ENCODE measurements around the gene CCDC24.

CCDC24 gene

DNA sequence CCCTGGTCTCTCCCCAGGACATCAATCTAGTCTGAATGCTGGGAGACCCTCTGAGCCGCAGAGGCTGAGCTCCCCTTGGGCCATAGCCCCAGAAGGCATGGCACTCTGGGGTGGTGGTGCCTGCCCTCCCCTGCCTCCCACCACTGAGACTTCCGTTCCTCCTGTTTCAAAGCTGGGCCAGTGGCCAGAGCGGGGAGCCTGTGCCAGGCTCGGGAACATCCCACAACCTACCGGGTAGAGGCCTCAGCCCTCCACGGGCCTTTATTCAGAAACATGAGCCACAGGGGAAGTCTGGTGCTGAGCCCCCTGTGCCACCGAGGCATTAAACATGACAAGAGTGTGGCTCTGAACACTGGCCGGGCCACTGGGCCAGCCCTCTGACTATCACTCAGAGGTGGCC, 8.1 kb downstream of the CCDC24 start:
- DNase-seq = no peak

DNA sequence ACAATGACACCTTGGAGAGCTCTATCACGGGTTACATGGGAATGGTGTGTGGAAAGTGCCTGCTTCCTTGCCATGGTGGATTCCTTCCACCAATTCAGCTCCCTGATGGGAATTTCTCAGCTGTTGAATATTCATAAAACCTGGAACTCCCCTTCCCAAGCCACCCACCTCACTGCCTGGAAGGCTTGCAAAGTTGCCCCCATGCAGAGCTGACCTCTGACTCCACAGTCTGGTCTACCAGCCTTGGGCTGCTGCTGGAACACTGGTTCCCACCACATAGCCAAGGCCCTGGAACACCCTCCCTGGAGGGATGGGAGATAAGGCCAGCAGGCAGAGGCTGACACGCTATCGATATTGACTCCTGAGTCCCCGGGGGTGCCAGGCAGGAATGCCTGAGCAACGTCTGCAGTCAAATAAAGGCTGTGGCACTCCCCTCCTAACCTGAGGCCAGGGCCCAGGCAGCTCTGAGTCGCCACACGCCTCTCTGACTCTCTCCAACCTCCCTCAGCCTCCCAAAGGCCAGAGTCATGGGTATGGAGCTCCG, 8.8 kb downstream of the CCDC24 start:
- no peak for DNase-seq

DNA sequence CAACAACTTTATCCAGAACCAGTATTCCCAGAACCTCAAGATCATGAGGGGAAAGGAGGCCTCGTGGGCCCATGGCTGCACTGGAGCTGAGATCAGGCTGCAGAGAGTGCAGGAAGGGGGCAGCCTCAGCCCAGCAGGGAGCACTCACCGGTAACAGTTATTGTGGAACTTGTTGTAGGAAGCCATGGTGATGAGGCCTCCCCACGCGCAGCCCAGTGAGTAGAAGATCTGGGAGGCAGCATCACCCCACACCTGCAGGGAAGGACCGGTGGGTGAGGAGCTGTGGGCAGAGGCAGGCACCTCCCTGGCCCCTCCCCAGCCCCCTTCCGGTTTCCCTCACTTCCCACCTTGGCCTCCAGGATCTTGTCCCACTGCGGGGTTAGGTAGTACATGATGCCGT, 10.8 kb downstream of the CCDC24 start:
- no peak for DNase-seq

DNA sequence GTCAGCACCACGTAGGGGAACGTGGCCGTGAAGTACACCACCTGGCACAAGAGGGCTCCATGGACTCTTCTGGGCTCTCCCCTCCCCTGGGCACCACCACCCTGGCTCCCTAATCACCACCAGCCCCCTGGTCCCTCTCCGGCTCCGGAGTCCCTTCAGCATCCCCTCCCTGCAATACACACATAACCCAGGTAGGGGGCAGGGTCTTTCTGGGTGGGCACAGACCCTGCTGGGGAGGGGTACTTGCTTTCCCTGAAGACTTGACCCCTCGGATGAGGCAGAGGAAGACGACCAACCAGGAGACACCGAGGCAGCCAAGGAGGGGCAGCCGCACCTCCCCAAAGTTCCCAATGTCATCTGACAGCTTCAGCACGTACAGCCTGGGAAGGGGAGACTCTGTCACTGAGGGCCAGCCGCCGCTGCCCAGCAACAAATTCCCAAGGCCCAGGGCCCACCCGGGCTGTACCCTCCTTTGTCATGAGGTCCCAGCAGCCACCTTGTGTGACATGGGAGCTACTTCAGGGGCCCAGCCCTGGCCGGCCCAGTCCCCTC, 11.3 kb downstream of the CCDC24 start:
- no peak for DNase-seq

DNA sequence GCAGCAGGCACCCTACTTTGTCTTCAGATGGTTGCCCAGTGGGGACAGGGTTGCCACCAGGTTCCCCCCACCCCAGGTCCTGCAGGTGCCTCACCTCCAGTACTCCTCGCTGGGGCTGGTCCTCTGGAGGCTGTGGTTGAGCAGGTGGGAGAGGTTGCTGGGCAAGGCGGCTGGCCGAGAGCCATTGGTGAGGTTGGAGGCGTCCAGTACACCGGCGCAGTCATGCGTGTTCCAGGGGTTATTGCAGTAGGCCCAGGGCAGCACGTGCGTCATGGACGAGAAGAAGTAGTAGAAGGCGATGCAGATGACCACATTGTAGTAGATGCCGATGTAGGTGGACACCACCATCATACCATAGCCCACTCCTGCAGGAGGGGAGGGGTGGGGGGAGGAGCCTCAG, 16.9 kb downstream of the CCDC24 start:
- DNase-seq = no peak

DNA sequence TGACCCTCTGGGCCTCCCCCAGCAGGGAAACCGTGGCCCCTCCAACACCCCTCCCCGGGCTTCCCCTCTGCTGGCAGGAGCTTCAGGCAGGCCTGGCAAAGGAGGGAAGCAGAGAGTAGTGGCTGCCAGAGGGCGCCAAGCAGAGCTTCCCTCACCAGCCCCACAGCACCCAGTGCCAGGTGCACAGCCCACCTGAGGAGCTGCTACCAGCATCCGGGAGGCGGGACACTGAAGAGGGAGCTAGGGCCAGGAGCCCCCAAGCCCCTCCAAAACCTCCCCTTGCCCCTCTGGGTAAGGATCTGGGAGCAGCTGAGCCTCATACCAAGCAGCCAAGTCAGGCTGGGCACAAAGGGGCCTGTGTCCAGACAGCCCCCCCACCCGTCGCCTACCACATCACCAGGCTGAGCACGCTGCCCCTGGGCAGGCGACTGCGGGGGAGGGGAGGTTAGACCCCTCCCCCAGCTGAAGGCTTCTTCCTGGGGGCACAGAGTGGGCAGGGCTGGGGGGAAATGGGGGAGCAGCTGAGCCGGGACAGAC, 19.6 kb downstream of the CCDC24 start:
- no peak for DNase-seq

DNA sequence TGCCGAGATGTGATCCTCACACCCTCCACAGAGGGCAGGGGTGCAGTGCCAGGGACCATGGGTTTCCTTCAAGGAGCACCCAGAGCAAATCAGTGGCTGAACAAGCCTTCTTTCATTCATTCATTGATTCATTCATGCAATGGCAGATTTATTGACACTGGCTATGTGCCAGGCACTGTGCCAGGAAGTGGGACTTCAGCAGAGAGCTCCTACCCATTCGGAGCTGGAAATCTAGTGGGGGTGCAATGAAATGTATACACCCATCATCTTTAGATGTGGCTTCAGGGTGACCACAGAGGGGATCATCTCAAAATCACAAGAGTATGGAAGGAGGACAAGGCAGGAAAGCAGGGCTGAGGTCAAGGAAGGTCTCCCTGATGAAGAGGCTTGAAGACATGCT, 21.0 kb downstream of the CCDC24 start:
- DNase-seq = no peak

DNA sequence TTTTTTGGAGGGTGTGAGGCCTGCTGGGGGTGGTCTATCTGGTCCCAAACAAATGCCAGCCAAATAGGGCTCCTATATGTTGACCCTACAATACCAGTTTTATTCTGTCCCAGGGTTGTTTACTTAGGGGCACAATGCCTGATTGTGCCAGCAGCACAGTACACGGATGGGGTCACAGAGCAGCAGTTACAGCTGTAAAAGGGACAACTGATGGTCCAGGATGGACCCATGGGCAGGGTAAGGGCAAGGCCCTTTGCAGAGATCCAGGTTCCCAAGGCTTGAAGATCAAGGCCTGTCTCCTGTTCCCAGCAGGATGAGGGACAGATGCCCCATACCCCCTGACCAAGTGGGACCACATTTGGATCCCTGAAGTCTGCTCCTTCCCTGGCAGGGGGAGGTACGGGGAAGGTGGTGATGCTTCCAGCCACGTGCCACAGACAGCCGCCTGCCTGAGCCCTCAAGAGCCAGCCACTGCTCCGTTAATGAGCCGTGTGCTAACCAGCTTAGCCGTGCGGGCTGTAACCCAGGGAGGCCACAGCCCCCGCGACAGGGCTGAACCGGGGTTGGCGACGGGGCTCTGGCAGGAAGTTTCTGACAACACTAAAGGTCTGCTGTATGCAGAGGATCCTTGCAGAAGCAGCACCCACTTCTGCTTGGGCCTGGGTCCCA, 21.7 kb downstream of the CCDC24 start:
- no peak for DNase-seq

DNA sequence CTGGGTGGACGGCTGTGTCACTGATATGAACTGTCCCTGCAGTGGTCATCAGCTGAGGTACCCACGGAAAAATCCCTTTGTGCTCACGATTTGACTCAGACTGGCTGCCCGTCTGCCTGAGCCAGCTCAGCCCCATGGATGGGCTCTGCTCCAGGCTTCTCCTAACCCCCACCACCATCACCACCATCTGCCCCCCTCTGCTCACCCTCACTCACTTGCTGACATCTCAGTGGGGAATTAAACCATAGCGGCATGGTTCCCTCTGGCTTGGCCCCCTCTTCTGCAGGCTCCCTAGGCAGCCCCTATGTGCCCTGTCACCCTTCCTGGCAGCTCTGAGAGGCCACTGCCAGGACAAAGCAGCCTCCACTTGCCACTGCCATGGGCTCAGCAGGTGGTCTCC, 22.6 kb downstream of the CCDC24 start:
- no peak for DNase-seq

DNA sequence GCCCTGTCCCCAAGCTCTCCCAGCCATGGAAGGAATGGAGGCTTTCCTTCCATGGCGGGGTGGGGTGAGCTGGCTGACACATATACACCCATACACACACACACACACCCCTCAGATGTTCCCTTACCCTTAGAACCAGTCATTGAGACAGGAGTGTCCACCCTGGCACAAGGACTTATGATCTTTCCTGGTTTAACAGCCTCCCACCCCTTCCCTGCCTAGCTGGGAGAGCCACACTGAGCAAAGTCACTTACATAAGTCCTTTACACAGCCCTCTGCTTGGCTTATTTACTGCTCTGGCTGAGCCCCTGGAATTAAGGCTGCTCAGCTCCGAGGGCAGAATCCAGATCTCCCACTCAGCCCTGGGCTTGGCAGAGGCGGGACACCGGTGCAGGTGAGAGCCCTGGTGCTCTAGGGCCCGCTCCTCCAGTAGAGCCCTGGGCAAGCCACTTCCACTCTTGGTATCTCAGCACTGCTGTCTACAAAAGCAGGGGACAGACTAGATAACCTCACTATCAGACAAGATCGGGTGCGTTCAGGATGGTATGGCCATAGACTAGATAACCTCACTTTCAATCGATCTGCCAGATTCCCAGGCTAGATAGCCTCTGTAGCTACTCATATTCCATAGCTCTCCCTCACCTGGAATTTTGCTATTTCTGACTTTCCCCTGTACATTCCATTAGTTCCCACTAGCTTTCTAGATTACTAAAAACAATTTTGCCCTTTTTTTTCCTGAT, 23.1 kb downstream of the CCDC24 start:
- DNase-seq = no peak

DNA sequence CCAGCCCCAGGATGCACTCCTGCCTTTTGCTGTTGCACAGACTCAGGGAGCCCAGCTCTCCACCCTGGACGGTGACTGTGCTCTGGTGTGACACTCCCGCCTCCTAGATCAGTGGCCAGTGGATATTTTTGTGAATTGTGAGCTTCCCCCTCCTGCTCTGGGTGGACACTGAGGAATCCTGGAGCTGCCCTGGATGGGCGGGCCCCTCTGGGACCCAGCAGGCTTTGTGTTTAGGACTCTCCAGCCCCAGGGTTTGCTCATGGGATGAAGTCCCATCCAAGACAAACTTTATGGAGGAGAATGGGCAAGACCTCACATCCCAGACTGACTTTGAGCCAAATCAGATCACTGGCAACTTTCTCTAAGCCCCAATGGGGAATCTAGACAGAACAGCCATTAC, 23.8 kb downstream of the CCDC24 start:
- DNase-seq = no peak

DNA sequence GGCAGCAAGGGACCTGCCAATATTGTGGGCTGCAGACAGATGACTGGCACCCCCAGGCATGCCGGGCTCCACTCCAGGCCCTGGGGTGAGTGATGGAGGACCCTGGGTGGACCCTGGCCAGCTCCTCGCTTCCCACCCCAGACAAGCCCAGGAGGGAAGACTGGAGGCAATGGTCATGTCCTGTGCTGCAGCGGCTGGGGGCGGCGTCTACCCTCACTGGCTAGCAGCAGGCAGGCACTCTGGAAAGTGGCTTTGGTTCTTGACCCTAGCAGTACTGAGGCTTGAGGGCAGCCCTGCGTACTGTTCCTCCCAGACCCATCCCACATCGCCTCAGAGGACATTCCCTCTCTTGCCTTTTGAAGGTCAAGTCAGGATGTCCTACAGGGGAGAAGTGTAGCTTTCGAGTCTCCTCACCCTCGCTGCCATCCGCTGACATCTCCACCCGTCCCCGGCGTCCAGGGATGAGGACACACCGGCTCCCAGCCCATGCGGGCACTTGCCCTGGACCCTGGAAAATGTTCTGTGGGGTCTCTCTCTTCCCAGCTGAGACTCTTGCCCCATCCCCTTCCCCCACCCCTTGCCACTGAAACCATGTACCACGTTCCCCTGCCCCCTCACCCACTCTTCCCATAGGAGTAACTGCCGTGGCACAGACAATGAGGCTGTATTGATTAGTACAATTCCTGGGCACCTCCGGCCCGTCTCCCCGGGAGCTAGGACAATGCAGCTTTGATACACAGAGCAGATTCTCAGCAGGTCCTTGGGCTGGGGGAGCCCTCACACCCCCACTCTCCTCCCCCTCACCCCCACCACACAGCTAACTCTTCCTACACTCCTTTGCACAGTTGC, 24.9 kb downstream of the CCDC24 start:
- DNase-seq = no peak

DNA sequence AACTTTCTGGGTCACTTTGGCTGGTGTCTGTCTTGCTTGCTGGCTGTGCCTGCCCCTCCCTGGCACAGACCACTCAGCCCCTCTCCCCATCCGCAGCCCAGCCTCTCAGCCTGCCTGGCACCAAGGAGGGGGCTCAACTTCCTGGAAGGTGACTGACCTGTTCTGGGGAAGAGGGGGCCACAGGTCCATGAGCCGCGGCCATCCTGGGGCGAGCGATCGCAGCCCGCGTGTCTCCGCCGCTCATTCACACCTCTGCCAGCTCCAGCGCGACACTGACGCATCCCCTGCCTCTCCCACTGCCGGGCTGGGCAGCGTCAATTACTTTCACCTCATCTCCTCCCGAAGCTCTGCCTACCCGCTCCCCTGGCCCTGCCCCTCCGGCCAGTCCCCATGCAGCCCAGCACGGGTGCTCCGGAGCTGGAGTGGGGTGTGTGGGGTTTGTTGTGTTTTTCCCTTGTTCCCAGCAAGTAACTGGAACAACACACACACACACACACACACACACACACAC, 25.5 kb downstream of the CCDC24 start:
- no peak for DNase-seq

DNA sequence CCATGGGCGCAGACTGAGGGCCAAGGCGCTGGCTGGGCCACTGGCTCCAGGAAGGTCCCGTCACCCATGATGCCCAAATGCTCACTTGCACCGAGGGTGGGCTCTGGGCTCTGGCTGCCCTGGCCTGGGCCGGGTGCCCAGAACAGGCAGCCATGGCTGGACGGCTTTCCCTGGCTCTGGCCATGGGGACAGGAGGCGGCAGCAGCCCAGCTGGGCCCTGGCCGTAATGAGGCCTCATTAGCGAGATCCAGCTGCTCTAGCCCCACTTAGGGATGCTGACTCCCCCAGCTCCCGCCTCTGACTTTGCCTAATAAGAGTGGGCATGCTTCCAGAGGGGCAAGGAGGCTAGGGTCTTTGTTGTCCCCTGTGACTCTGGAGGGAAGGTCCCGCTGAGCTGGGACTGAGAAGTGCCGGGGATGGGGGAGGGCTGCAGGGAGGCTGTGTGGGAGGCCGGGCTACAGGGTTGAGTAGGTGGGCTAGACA, 28.1 kb downstream of the CCDC24 start:
- DNase-seq = no peak

DNA sequence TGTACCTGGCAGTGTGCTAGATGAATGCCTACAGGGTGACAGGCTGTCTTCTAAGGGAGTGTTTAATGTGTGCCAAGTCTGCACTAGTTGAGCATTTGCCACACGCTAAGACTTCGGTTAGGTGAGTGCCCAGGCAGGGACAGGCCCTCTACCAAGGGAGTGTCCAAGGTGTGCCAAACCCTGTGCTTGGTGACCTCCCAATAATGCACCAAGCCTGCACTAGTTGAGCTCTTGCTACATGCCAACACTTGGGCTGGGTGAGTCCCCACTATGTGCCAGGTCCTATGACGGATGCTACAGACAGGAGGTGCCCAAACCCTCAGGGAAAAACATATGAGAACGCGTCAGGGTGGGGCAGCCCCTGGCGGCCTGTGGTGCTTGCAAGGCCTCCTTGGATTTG, 29.1 kb downstream of the CCDC24 start:
- DNase-seq = no peak

DNA sequence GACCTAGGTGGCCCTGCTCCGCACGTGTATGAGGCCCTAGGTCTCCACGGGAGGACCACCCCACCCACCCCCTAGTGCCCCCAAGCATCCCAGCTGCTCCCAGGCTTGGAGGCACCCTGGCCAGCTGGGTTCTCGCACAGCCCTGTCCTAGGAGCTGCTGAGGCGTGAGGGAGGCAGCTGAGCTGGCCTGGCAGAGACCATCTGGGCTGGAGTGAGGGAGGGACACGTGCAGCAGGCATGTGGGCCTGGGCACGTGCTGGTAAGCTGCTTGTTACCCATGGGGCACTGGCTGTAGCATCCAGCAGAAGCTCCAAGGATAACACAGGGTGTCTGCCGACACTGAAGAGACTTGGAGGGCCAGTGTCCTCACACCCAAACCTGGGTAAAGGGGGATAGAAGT, 29.8 kb downstream of the CCDC24 start:
- DNase-seq = no peak

DNA sequence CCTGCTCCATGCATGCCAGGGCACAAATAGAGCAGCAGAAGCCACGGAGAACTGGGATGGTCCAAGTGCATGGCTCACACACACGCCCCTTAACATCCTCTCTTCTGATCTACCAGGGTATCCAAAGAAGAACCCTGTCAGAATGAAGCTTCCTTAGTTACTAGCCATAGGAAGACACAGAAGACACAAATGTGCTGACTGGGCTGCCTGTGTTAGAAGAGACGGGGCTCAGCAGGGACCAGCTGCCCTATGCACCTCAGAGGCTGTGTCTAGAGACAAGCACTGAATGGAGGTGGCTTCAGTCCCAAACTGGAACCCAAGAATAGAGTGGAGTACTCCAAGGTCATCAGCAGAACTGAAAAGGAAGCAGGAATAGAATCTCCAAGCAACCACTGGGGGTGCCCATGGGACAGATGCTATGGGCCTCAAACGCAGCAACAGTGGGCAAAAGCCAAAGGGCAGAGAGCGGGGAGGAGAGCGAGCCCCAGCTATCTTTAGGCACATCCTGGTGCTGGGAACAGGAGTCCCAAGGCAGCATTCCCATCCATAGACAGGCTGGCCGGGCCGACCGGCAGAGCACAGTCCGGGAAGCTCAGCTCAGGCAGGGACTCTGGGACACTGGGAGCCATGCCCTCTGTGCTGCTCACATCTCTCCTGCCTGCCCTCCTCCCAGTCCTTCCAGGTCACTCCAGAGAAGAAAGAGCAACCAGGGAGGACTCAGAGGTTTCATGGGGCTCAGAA, 30.4 kb downstream of the CCDC24 start:
- DNase-seq = no peak

DNA sequence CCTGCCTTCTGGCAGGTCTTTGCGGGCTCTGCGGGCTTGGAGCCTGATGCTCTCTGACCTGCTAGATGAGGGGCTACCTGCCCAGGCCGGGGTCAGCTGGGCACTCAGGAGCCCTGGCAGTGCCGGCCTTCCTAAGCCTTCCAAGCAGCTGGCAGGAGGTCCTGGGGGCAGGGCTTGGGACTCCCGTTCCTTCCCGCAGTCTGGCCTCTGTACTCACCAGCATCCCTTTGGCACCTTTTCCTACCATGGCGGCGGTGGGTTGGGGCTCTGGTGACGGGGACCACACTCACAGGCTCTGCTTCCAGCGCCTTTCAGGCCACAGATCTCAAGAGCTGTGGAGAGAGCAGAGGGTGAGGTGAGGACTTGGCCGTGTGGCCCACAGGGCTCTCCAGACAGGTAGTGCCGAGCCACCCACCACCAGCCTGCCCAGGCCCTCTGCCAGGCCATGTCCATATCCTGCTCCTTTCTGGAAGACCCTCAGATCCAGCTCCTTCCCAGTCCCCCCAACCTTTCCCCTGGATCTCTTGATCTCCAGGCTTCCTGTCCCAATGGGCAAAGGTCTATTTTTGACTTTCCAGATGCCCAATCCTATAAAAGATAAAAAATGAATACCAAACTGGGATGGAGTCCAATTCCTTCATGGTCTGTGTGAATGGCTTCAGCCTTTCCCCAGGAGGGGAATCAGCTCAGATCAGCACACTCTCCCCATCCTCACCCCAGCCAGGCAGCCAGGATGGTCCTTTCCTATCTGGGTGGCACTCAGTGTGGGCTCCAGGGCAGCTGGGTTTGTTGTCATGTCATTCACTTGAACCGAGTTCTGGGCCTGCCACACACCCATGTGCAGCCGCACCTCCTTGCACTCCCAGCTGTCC, 32.9 kb downstream of the CCDC24 start:
- no peak for DNase-seq

DNA sequence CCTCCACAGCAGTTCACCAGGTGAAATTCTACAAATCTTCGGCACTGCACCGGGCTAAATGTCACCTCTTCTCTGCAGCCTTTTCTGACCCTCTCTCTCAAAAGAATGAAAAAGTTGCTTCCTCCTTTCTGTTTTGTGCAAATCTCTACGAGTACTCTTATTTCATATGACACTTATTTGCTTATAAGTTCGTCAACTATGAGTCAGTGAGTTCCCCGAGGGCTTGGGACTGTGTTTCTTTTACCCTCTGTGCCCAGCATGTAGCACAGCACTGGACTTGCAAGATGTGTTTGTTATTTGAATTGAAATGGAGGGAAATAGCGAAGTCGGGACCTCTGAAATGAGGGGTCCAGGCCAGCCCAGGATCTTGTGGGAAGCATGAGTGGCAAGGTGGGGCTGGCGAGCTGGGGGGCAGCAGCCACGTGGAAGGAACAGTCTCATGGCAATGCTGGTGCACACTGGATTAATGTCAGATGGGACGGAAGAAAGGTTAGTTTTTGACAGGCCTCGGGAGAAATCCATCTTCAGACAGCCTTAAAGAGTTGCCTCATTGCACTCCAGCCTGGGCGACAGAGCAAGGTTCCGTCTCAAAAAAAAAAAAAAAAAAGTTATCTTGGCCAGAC, 33.6 kb downstream of the CCDC24 start:
- no peak for DNase-seq

DNA sequence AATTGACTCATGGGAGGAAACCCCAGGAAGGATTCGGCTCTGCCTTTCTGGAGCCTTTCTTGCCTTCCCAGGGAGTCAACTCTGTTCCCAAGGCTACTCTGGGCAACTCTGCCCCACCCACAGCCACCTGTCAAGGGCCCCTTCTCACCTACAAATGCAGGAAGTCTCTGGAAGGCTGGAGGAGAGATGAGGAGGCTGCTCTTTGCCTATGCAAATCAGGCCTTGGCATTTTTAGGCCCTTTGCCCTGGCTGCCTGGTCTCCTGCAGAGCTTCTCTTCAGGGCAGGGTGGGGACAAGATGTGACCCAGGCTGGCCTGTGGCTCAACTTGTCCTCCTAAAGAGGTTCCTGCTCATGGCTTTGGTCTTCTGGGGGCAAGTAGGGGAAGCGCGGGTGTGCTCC, 34.4 kb downstream of the CCDC24 start:
- no peak for DNase-seq
